HepG2 (cell line): Measurements from ENCODE around the gene FXR2. TPM values are rescaled to one million over a fixed set of nuclear protein-coding genes. Genes with fewer than 3 reads are reported as not detected.

Experiments
- ARNTL ChIP-seq: sonication (generic); formaldehyde crosslinking; IDR thresholded peaks from 2 replicates; pipeline ENCODE4 v1.4.0; 2020; ENCODE audit warnings: mild to moderate bottlenecking, missing genetic modification reagents
- ATF1 ChIP-seq: IDR thresholded peaks from 2 replicates; pipeline ENCODE4 v1.6.1; 2016; ENCODE audit warnings: mild to moderate bottlenecking, control low read depth
- CEBPG ChIP-seq: IDR thresholded peaks from 2 replicates; pipeline ENCODE4 v1.6.1; 2016
- ERF ChIP-seq: IDR thresholded peaks from 2 replicates; pipeline ENCODE4 v1.6.1; 2018; ENCODE audit warnings: missing biosample characterization, missing genetic modification reagents
- GABPB1 ChIP-seq: IDR thresholded peaks from 2 replicates; pipeline ENCODE4 v1.6.1; 2016; ENCODE audit warnings: mild to moderate bottlenecking, missing genetic modification reagents, moderate library complexity, missing compliant biosample characterization
- KDM6A ChIP-seq: IDR thresholded peaks from 2 replicates; pipeline ENCODE4 v1.6.1; 2016; ENCODE audit warnings: low read depth
- MZF1 ChIP-seq: sonication (generic); formaldehyde crosslinking; IDR thresholded peaks from 2 replicates; pipeline ENCODE4 v1.8.1; 2023; ENCODE audit warnings: mild to moderate bottlenecking, missing genetic modification reagents, borderline replicate concordance
- REXO4 ChIP-seq: sonication (generic); formaldehyde crosslinking; IDR thresholded peaks from 2 replicates; pipeline ENCODE4 v1.8.0; 2022; ENCODE audit warnings: missing genetic modification reagents, mild to moderate bottlenecking, borderline replicate concordance
- SKI ChIP-seq: fragments of 450-650 bp; IDR thresholded peaks from one replicate; pipeline ENCODE4 v1.6.1; 2018; ENCODE audit warnings: mild to moderate bottlenecking; ENCODE audit not compliant: partially characterized antibody
- SNRNP70 ChIP-seq: fragments of 200-400 bp; formaldehyde crosslinking; IDR thresholded peaks from 2 replicates; pipeline ENCODE4 v1.6.1; 2017; ENCODE audit warnings: mild to moderate bottlenecking, low read depth, low read length, moderate library complexity
- THAP11 ChIP-seq: IDR thresholded peaks from 2 replicates; pipeline ENCODE4 v1.6.1; 2016; ENCODE audit warnings: missing biosample characterization, missing genetic modification reagents
- YY1 ChIP-seq: IDR thresholded peaks from 2 replicates; pipeline ENCODE4 v1.6.1; 2011; ENCODE audit warnings: low read length, low read depth, moderate library complexity, mild to moderate bottlenecking; ENCODE audit not compliant: insufficient read depth, insufficient replicate concordance
- ZNF549 ChIP-seq: sonication (generic); formaldehyde crosslinking; IDR thresholded peaks from 2 replicates; pipeline ENCODE4 v1.5.0; 2020; ENCODE audit warnings: missing genetic modification reagents
- ZNF660 ChIP-seq: sonication (generic); formaldehyde crosslinking; IDR thresholded peaks from 2 replicates; pipeline ENCODE4 v1.5.1; 2020; ENCODE audit warnings: mild to moderate bottlenecking, low read depth, missing genetic modification reagents, borderline replicate concordance
- ZNF678 ChIP-seq: sonication (generic); formaldehyde crosslinking; IDR thresholded peaks from 2 replicates; pipeline ENCODE4 v1.4.0; 2020; ENCODE audit warnings: mild to moderate bottlenecking, missing genetic modification reagents
- ZNF777 ChIP-seq: sonication (generic); formaldehyde crosslinking; IDR thresholded peaks from 2 replicates; pipeline ENCODE4 v1.4.0; 2020; ENCODE audit warnings: missing genetic modification reagents
- ZNF781 ChIP-seq: sonication (generic); formaldehyde crosslinking; IDR thresholded peaks from 2 replicates; pipeline ENCODE4 v1.5.1; 2020; ENCODE audit warnings: borderline replicate concordance, mild to moderate bottlenecking, missing genetic modification reagents; ENCODE audit errors: not compliant biosample characterization
- polyA plus RNA-seq, 8 experiments: library from polyadenylated mRNA; depleted of rRNA in 3 of 8; stranded (reverse) in 7 of 8; unstranded in 1 of 8; fragments of >200 nt; fragmentation: Illumina TruSeq in 4 of 8; extraction: Trizol in 4 of 8; gene quantifications; 2 replicates each; pipeline versions ENCODE4 v1.2.1 to v1.2.3, GENCODE V29; 2011 to 2016; ENCODE audit warnings: low read depth in 4 of 8, missing spikeins in 1 of 8, mixed read lengths in 1 of 8; ENCODE audit not compliant: insufficient read depth in 1 of 8
- total RNA-seq, 5 experiments: library from RNA; depleted of rRNA; stranded (reverse); fragments of >200 nt; fragmentation: Illumina TruSeq; extraction: Trizol; gene quantifications; 2 replicates each; pipeline ENCODE4 v1.2.3, GENCODE V29; 2016; ENCODE audit warnings: low read depth in 1 of 5
- TF ChIP-seq, protein P1 (sequence below): sonication (generic); formaldehyde crosslinking; IDR thresholded peaks from 2 replicates; pipeline ENCODE4 v1.4.0; 2020; ENCODE audit warnings: missing genetic modification reagents
- TF ChIP-seq, protein P2 (sequence below): sonication (generic); formaldehyde crosslinking; IDR thresholded peaks from 2 replicates; pipeline ENCODE4 v1.8.0; 2022; ENCODE audit warnings: mild to moderate bottlenecking, missing genetic modification reagents, moderate library complexity
- TF ChIP-seq, protein P3 (sequence below): sonication (generic); formaldehyde crosslinking; IDR thresholded peaks from 2 replicates; pipeline ENCODE4 v1.4.0; 2020; ENCODE audit warnings: missing genetic modification reagents

The FXR2 gene
- total and polyA plus RNA-seq, 2 of the 13 experiments (the other 11 are each of a cell fraction or from before 2014, with no cell fraction given), result 20.9 to 24.4 TPM

DNA sequence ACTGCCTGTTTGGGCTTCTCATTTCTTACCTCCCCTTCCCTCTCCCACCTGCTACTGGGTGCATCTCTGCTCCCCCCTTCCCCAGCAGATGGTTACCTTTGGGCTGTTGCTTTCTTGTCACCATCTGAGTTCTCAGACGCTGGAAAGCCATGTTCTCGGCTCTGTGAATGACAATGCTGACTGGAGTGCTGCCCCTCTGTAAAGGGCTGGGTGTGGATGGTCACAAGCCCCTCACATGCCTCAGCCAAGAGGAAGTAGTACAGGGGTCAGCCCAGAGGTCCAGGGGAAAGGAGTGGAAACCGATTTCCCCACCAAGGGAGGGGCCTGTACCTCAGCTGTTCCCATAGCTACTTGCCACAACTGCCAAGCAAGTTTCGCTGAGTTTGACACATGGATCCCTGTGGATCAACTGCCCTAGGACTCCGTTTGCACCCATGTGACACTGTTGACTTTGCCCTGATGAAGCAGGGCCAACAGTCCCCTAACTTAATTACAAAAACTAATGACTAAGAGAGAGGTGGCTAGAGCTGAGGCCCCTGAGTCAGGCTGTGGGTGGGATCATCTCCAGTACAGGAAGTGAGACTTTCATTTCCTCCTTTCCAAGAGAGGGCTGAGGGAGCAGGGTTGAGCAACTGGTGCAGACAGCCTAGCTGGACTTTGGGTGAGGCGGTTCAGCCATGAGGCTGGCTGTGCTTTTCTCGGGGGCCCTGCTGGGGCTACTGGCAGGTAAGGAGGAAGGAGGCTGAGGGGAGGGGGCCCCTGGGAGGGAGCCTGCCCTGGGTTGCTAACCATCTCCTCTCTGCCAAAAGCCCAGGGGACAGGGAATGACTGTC lies 35.5 kb downstream of the FXR2 start, which contains the start of gene CD68 (continued):
- TF ChIP-seq, protein P1, sequence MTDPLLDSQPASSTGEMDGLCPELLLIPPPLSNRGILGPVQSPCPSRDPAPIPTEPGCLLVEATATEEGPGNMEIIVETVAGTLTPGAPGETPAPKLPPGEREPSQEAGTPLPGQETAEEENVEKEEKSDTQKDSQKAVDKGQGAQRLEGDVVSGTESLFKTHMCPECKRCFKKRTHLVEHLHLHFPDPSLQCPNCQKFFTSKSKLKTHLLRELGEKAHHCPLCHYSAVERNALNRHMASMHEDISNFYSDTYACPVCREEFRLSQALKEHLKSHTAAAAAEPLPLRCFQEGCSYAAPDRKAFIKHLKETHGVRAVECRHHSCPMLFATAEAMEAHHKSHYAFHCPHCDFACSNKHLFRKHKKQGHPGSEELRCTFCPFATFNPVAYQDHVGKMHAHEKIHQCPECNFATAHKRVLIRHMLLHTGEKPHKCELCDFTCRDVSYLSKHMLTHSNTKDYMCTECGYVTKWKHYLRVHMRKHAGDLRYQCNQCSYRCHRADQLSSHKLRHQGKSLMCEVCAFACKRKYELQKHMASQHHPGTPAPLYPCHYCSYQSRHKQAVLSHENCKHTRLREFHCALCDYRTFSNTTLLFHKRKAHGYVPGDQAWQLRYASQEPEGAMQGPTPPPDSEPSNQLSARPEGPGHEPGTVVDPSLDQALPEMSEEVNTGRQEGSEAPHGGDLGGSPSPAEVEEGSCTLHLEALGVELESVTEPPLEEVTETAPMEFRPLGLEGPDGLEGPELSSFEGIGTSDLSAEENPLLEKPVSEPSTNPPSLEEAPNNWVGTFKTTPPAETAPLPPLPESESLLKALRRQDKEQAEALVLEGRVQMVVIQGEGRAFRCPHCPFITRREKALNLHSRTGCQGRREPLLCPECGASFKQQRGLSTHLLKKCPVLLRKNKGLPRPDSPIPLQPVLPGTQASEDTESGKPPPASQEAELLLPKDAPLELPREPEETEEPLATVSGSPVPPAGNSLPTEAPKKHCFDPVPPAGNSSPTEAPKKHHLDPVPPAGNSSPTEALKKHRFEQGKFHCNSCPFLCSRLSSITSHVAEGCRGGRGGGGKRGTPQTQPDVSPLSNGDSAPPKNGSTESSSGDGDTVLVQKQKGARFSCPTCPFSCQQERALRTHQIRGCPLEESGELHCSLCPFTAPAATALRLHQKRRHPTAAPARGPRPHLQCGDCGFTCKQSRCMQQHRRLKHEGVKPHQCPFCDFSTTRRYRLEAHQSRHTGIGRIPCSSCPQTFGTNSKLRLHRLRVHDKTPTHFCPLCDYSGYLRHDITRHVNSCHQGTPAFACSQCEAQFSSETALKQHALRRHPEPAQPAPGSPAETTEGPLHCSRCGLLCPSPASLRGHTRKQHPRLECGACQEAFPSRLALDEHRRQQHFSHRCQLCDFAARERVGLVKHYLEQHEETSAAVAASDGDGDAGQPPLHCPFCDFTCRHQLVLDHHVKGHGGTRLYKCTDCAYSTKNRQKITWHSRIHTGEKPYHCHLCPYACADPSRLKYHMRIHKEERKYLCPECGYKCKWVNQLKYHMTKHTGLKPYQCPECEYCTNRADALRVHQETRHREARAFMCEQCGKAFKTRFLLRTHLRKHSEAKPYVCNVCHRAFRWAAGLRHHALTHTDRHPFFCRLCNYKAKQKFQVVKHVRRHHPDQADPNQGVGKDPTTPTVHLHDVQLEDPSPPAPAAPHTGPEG (CRISPR knock-in tag), result 0 out of 2 replicates have a peak, but pooled peaks have one; percentile 56
- TF ChIP-seq REXO4 (no peak), ZNF777 (CRISPR knock-in tag) (no peak; the same call in 1 of the 2 replicates), KDM6A (peak; percentile 71), ZNF660 (CRISPR knock-in tag) (no peak), MZF1 (CRISPR knock-in tag) (no peak), THAP11 (CRISPR knock-in tag) (peak; percentile 74; the same call in 1 of the 2 replicates), ATF1 (peak; percentile 55), ZNF549 (CRISPR knock-in tag) (no peak), GABPB1 (CRISPR knock-in tag) (peak; percentile 76), SNRNP70 (no peak), CEBPG (peak; percentile 95), ARNTL (CRISPR knock-in tag) (peak; percentile 82), ZNF678 (CRISPR knock-in tag) (no peak), SKI (peak; percentile 26), YY1 (peak; percentile 62), ERF (CRISPR knock-in tag) (peak; percentile 86), ZNF781 (no peak)
- TF ChIP-seq, protein P2, sequence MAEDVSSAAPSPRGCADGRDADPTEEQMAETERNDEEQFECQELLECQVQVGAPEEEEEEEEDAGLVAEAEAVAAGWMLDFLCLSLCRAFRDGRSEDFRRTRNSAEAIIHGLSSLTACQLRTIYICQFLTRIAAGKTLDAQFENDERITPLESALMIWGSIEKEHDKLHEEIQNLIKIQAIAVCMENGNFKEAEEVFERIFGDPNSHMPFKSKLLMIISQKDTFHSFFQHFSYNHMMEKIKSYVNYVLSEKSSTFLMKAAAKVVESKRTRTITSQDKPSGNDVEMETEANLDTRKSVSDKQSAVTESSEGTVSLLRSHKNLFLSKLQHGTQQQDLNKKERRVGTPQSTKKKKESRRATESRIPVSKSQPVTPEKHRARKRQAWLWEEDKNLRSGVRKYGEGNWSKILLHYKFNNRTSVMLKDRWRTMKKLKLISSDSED (CRISPR knock-in tag), result no peak
- TF ChIP-seq, protein P3, sequence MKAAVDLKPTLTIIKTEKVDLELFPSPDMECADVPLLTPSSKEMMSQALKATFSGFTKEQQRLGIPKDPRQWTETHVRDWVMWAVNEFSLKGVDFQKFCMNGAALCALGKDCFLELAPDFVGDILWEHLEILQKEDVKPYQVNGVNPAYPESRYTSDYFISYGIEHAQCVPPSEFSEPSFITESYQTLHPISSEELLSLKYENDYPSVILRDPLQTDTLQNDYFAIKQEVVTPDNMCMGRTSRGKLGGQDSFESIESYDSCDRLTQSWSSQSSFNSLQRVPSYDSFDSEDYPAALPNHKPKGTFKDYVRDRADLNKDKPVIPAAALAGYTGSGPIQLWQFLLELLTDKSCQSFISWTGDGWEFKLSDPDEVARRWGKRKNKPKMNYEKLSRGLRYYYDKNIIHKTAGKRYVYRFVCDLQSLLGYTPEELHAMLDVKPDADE, result no peak
